Loucy (cell line): Measurements from ENCODE around the gene OR2H2.

Experiments used
- CTCF ChIP-seq: fragments of 200-600 bp; sonication (generic); conservative IDR thresholded peaks from 2 replicates; pipeline ENCODE4 v1.5.1; 2014; ENCODE audit warnings: mild to moderate bottlenecking, antibody characterized with exemption, low read length
- EZH2phosphoT487 ChIP-seq: fragments of 200-600 bp; IDR thresholded peaks from 2 replicates; pipeline ENCODE4 v1.6.1; 2018; ENCODE audit warnings: antibody characterized with exemption, mild to moderate bottlenecking, moderate library complexity, borderline replicate concordance

- no peak for TF ChIP-seq EZH2phosphoT487
- TF ChIP-seq CTCF = no peak
These were observed 16.9 kb upstream of the OR2H2 start for GRCh38 chr6:29567991-29568390.
